HepG2 (cell line): ENCODE data around the gene MAP3K9. TPM values are rescaled to one million over a fixed set of nuclear protein-coding genes. Genes with fewer than 3 reads are reported as not detected.
A peak's percentile ranks its signal among the peaks of the same experiment; 100 is the strongest.

Experiments
- FOSL2 ChIP-seq: sonication (generic); formaldehyde crosslinking; IDR thresholded peaks from 2 replicates; pipeline ENCODE4 v1.4.0; 2020; ENCODE audit warnings: missing genetic modification reagents
- GRHL1 ChIP-seq: sonication (generic); formaldehyde crosslinking; conservative IDR thresholded peaks from 2 replicates; pipeline ENCODE4 v1.8.0; 2022; ENCODE audit warnings: missing genetic modification reagents
- GTF2F1 ChIP-seq: fragments of 150-350 bp; IDR thresholded peaks from 2 replicates; pipeline ENCODE4 v1.6.1; 2014; ENCODE audit warnings: low read length
- HNF4A ChIP-seq: sonication (generic); formaldehyde crosslinking; IDR thresholded peaks from 2 replicates; pipeline ENCODE4 v1.4.0; 2020; ENCODE audit warnings: missing genetic modification reagents
- SP5 ChIP-seq: IDR thresholded peaks from 2 replicates; pipeline ENCODE4 v1.6.1; 2016; ENCODE audit warnings: low read depth, borderline replicate concordance
- ZFAT ChIP-seq: sonication (generic); formaldehyde crosslinking; conservative IDR thresholded peaks from 2 replicates; pipeline ENCODE4 v1.8.1; 2023; ENCODE audit warnings: missing genetic modification reagents, inconsistent platforms
- ZNF205 ChIP-seq: IDR thresholded peaks from 2 replicates; pipeline ENCODE4 v1.6.1; 2018; ENCODE audit warnings: missing biosample characterization, missing genetic modification reagents
- ZNF296 ChIP-seq: sonication (generic); formaldehyde crosslinking; conservative IDR thresholded peaks from 2 replicates; pipeline ENCODE4 v1.5.0; 2020; ENCODE audit warnings: mild to moderate bottlenecking, missing genetic modification reagents
- ZNF367 ChIP-seq: sonication (generic); formaldehyde crosslinking; IDR thresholded peaks from 2 replicates; pipeline ENCODE4 v1.4.0; 2020; ENCODE audit warnings: missing genetic modification reagents, borderline replicate concordance
- ZNF737 ChIP-seq: sonication (generic); formaldehyde crosslinking; IDR thresholded peaks from 2 replicates; pipeline ENCODE4 v1.5.0; 2020; ENCODE audit warnings: missing genetic modification reagents, mild to moderate bottlenecking, borderline replicate concordance
- polyA plus RNA-seq, 8 experiments: library from polyadenylated mRNA; depleted of rRNA in 3 of 8; stranded (reverse) in 7 of 8; unstranded in 1 of 8; fragments of >200 nt; fragmentation: Illumina TruSeq in 4 of 8; extraction: Trizol in 4 of 8; gene quantifications; 2 replicates each; pipeline versions ENCODE4 v1.2.1 to v1.2.3, GENCODE V29; 2011 to 2016; ENCODE audit warnings: low read depth in 4 of 8, missing spikeins in 1 of 8, mixed read lengths in 1 of 8; ENCODE audit not compliant: insufficient read depth in 1 of 8
- total RNA-seq, 5 experiments: library from RNA; depleted of rRNA; stranded (reverse); fragments of >200 nt; fragmentation: Illumina TruSeq; extraction: Trizol; gene quantifications; 2 replicates each; pipeline ENCODE4 v1.2.3, GENCODE V29; 2016; ENCODE audit warnings: low read depth in 1 of 5
- TF ChIP-seq, protein P1 (sequence below): sonication (generic); formaldehyde crosslinking; IDR thresholded peaks from 2 replicates; pipeline ENCODE4 v1.5.0; 2020; ENCODE audit warnings: mild to moderate bottlenecking, missing genetic modification reagents, borderline replicate concordance
- TF ChIP-seq, protein P2 (sequence below): sonication (generic); formaldehyde crosslinking; IDR thresholded peaks from 2 replicates; pipeline ENCODE4 v1.8.1; 2023; ENCODE audit warnings: mild to moderate bottlenecking, missing genetic modification reagents
- TF ChIP-seq, protein P3 (sequence below): sonication (generic); formaldehyde crosslinking; IDR thresholded peaks from 2 replicates; pipeline ENCODE4 v1.4.0; 2020; ENCODE audit warnings: missing genetic modification reagents, borderline replicate concordance
- TF ChIP-seq, protein P4 (sequence below), 2 experiments: sonication (generic) in 1 of 2; formaldehyde crosslinking in 1 of 2; IDR thresholded peaks; 2 replicates each; pipeline versions ENCODE4 v1.5.1 to v1.6.1; 2011 to 2020; ENCODE audit warnings: borderline replicate concordance in 1 of 2, low read depth in 1 of 2, low read length in 1 of 2, mild to moderate bottlenecking in 1 of 2, missing genetic modification reagents in 1 of 2, moderate library complexity in 1 of 2
- TF ChIP-seq, protein P5 (sequence below): sonication (generic); formaldehyde crosslinking; IDR thresholded peaks from 2 replicates; pipeline ENCODE4 v1.5.1; 2020; ENCODE audit warnings: missing genetic modification reagents, mild to moderate bottlenecking, borderline replicate concordance

Gene MAP3K9
- total and polyA plus RNA-seq, 2 of the 13 experiments (the other 11 are each of a cell fraction or from before 2014, with no cell fraction given), result 4.3 to 4.5 TPM

GRCh38 chr14:70753518-70753953, 55.8 kb downstream of the MAP3K9 start (continued):
- TF ChIP-seq, protein P1, sequence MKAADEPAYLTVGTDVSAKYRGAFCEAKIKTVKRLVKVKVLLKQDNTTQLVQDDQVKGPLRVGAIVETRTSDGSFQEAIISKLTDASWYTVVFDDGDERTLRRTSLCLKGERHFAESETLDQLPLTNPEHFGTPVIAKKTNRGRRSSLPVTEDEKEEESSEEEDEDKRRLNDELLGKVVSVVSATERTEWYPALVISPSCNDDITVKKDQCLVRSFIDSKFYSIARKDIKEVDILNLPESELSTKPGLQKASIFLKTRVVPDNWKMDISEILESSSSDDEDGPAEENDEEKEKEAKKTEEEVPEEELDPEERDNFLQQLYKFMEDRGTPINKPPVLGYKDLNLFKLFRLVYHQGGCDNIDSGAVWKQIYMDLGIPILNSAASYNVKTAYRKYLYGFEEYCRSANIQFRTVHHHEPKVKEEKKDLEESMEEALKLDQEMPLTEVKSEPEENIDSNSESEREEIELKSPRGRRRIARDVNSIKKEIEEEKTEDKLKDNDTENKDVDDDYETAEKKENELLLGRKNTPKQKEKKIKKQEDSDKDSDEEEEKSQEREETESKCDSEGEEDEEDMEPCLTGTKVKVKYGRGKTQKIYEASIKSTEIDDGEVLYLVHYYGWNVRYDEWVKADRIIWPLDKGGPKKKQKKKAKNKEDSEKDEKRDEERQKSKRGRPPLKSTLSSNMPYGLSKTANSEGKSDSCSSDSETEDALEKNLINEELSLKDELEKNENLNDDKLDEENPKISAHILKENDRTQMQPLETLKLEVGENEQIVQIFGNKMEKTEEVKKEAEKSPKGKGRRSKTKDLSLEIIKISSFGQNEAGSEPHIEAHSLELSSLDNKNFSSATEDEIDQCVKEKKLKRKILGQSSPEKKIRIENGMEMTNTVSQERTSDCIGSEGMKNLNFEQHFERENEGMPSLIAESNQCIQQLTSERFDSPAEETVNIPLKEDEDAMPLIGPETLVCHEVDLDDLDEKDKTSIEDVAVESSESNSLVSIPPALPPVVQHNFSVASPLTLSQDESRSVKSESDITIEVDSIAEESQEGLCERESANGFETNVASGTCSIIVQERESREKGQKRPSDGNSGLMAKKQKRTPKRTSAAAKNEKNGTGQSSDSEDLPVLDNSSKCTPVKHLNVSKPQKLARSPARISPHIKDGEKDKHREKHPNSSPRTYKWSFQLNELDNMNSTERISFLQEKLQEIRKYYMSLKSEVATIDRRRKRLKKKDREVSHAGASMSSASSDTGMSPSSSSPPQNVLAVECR (CRISPR knock-in tag), result peak; percentile 20; the same call in 1 of the 2 replicates
- TF ChIP-seq, protein P2, sequence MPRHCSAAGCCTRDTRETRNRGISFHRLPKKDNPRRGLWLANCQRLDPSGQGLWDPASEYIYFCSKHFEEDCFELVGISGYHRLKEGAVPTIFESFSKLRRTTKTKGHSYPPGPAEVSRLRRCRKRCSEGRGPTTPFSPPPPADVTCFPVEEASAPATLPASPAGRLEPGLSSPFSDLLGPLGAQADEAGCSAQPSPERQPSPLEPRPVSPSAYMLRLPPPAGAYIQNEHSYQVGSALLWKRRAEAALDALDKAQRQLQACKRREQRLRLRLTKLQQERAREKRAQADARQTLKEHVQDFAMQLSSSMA (CRISPR knock-in tag), result no peak
- TF ChIP-seq, protein P3, sequence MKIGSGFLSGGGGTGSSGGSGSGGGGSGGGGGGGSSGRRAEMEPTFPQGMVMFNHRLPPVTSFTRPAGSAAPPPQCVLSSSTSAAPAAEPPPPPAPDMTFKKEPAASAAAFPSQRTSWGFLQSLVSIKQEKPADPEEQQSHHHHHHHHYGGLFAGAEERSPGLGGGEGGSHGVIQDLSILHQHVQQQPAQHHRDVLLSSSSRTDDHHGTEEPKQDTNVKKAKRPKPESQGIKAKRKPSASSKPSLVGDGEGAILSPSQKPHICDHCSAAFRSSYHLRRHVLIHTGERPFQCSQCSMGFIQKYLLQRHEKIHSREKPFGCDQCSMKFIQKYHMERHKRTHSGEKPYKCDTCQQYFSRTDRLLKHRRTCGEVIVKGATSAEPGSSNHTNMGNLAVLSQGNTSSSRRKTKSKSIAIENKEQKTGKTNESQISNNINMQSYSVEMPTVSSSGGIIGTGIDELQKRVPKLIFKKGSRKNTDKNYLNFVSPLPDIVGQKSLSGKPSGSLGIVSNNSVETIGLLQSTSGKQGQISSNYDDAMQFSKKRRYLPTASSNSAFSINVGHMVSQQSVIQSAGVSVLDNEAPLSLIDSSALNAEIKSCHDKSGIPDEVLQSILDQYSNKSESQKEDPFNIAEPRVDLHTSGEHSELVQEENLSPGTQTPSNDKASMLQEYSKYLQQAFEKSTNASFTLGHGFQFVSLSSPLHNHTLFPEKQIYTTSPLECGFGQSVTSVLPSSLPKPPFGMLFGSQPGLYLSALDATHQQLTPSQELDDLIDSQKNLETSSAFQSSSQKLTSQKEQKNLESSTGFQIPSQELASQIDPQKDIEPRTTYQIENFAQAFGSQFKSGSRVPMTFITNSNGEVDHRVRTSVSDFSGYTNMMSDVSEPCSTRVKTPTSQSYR (CRISPR knock-in tag), result peak; percentile 86
- no peak for TF ChIP-seq ZNF296
- TF ChIP-seq, protein P4, sequence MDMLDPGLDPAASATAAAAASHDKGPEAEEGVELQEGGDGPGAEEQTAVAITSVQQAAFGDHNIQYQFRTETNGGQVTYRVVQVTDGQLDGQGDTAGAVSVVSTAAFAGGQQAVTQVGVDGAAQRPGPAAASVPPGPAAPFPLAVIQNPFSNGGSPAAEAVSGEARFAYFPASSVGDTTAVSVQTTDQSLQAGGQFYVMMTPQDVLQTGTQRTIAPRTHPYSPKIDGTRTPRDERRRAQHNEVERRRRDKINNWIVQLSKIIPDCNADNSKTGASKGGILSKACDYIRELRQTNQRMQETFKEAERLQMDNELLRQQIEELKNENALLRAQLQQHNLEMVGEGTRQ (IDR thresholded peaks at IDR 0.05; ENCODE audit: low read depth, low read length), result no peak
- TF ChIP-seq, protein P4 (CRISPR knock-in tag; IDR thresholded peaks at IDR 0.05; ENCODE audit: borderline replicate concordance), result no peak
- 0 out of 2 replicates have a peak, but pooled peaks have one; percentile 1 for TF ChIP-seq HNF4A (CRISPR knock-in tag)
- no peak for TF ChIP-seq ZFAT (CRISPR knock-in tag)
- TF ChIP-seq ZNF367 (CRISPR knock-in tag), result no peak
- TF ChIP-seq, protein P5, sequence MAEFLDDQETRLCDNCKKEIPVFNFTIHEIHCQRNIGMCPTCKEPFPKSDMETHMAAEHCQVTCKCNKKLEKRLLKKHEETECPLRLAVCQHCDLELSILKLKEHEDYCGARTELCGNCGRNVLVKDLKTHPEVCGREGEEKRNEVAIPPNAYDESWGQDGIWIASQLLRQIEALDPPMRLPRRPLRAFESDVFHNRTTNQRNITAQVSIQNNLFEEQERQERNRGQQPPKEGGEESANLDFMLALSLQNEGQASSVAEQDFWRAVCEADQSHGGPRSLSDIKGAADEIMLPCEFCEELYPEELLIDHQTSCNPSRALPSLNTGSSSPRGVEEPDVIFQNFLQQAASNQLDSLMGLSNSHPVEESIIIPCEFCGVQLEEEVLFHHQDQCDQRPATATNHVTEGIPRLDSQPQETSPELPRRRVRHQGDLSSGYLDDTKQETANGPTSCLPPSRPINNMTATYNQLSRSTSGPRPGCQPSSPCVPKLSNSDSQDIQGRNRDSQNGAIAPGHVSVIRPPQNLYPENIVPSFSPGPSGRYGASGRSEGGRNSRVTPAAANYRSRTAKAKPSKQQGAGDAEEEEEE (CRISPR knock-in tag), result no peak
- TF ChIP-seq ZNF205 (CRISPR knock-in tag), result no peak
- TF ChIP-seq GTF2F1, result no peak
- TF ChIP-seq ZNF737 (CRISPR knock-in tag), result no peak
- no peak for TF ChIP-seq GRHL1
- TF ChIP-seq SP5, result 0 out of 2 replicates have a peak, but pooled peaks have one; percentile 19
- TF ChIP-seq FOSL2 (CRISPR knock-in tag), result peak; percentile 47
